OCI-LY1 (cell line): ENCODE data around the gene COL11A2.

Source experiments
- H2AFZ ChIP-seq: fragments of 200-600 bp; sonication (generic), shearing (Covaris generic); 2 replicates; pipeline ENCODE4 v1.6.0; 2014; ENCODE audit warnings: antibody characterized with exemption, mild to moderate bottlenecking, low read length
- H3F3A ChIP-seq: fragments of 200-600 bp; sonication (generic), shearing (Covaris generic); 2 replicates; pipeline ENCODE4 v1.6.0; 2014; ENCODE audit warnings: mild to moderate bottlenecking, antibody characterized with exemption, low read length, moderate library complexity; ENCODE audit not compliant: insufficient read depth
- H3K27ac ChIP-seq: fragments of 200-600 bp; sonication (generic); 2 replicates; pipeline ENCODE4 v1.5.1; 2014; ENCODE audit warnings: low read length, mixed run types, mild to moderate bottlenecking, low read depth; ENCODE audit not compliant: poor library complexity, severe bottlenecking
- H3K27me3 ChIP-seq: fragments of 200-600 bp; sonication (generic); 2 replicates; pipeline ENCODE4 v1.6.0; 2014; ENCODE audit warnings: antibody characterized with exemption, mild to moderate bottlenecking, low read length, moderate library complexity; ENCODE audit not compliant: insufficient read depth
- H3K36me3 ChIP-seq: fragments of 200-600 bp; sonication (generic); 2 replicates; pipeline ENCODE4 v1.6.1; 2014; ENCODE audit warnings: mild to moderate bottlenecking, antibody characterized with exemption, low read length, moderate library complexity, mixed read lengths; ENCODE audit not compliant: insufficient read depth
- H3K4me1 ChIP-seq: fragments of 200-600 bp; sonication (generic); 2 replicates; pipeline ENCODE4 v1.5.1; 2014; ENCODE audit warnings: mild to moderate bottlenecking, low read length, moderate library complexity; ENCODE audit not compliant: insufficient read depth, severe bottlenecking
- H3K4me2 ChIP-seq: fragments of 200-600 bp; sonication (generic), shearing (Covaris generic); 2 replicates; pipeline ENCODE4 v1.6.1; 2014; ENCODE audit warnings: low read length
- H3K4me3 ChIP-seq: fragments of 200-600 bp; sonication (generic); 2 replicates; pipeline ENCODE4 v1.5.1; 2014; ENCODE audit warnings: low read length, low read depth, mild to moderate bottlenecking, mixed read lengths; ENCODE audit not compliant: poor library complexity, severe bottlenecking
- H3K79me2 ChIP-seq: fragments of 200-600 bp; shearing (Covaris generic); 2 replicates; pipeline ENCODE4 v1.6.1; 2016; ENCODE audit warnings: mixed run types, low read length, mixed read lengths; ENCODE audit not compliant: insufficient read depth
- H3K9ac ChIP-seq: fragments of 200-600 bp; sonication (generic), shearing (Covaris generic); 2 replicates; pipeline ENCODE4 v1.6.1; 2014; ENCODE audit warnings: mild to moderate bottlenecking, low read length, mixed read lengths
- H3K9me2 ChIP-seq: fragments of 200-600 bp; sonication (generic), shearing (Covaris generic); 2 replicates; pipeline ENCODE4 v1.6.1; 2014; ENCODE audit warnings: low read depth, mild to moderate bottlenecking, low read length, mixed read lengths
- H3K9me3 ChIP-seq: fragments of 200-600 bp; shearing (Covaris generic); 2 replicates; pipeline ENCODE4 v1.6.1; 2014; ENCODE audit warnings: low read length, mixed read lengths
- H4K20me1 ChIP-seq: fragments of 200-600 bp; sonication (generic), shearing (Covaris generic); 2 replicates; pipeline ENCODE4 v1.6.0; 2016; ENCODE audit warnings: mild to moderate bottlenecking, low read length; ENCODE audit not compliant: insufficient read depth
- CTCF ChIP-seq: fragments of 200-600 bp; sonication (generic), shearing (Covaris generic); IDR thresholded peaks from 2 replicates; pipeline ENCODE4 v1.5.1; 2017; ENCODE audit warnings: mild to moderate bottlenecking, antibody characterized with exemption, low read length, moderate library complexity, mixed read lengths
- EZH2 ChIP-seq: fragments of 200-600 bp; sonication (generic), shearing (Covaris generic); IDR thresholded peaks from 2 replicates; pipeline ENCODE4 v1.8.0; 2017; ENCODE audit warnings: borderline replicate concordance, mixed run types, mild to moderate bottlenecking, antibody characterized with exemption, low read length, moderate library complexity, mixed read lengths

COL11A2 gene

DNA sequence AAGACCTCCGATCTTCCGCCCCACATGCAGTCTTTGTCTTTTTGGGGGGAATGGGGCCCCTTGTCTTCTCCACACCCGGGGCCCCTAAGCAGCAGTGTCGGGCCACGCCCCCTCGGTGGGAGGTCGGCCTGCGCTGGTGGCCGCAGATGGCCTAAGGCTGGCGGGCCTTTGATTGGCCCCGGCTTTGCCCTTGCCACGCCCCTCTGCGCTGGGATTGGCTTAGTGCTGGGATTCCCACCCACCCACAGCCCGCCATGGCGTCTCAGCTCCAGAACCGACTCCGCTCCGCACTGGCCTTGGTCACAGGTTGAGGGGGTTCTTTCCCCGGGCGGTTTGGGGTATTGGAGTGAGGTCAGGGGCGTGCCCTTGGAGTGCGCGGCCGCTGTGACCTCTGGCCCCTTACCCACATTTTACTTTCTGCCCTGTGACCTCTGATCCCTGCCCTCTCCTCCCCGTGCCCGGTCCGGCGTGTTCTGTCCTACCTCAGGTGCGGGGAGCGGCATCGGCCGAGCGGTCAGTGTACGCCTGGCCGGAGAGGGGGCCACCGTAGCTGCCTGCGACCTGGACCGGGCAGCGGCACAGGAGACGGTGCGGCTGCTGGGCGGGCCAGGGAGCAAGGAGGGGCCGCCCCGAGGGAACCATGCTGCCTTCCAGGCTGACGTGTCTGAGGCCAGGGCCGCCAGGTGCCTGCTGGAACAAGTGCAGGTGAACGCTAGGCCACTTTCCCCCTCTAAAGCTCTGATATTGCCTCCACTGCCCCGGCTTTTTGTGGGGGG lies 12.3 kb upstream of the COL11A2 start, which contains the start of gene HSD17B8:
HSD17B8 (plus strand) TSS at position 241 of the 776 bp plus-strand sequence; CDS start at position 255, 14 bp downstream.
- TF ChIP-seq EZH2 (no peak), CTCF (no peak)
- H2AFZ ChIP-seq, result no peak within 1 kb of the TSS
- peaks cover 25% of the 10 kb centered on the region; the same call in 1 of the 2 replicates for H3K36me3 ChIP-seq
- H3K27me3 ChIP-seq, result no peaks in the 10 kb centered on the region
- H3K9ac ChIP-seq, result peak within 1 kb of the TSS; percentile 86
- H4K20me1 ChIP-seq, result no peaks in the 10 kb centered on the region
- 0 out of 2 replicates have a peak, but pooled peaks cover 4% of the 10 kb centered on the region for H3F3A ChIP-seq
- no peaks in the 10 kb centered on the region for H3K9me2 ChIP-seq
- peak within 1 kb of the TSS; percentile 86 for H3K4me2 ChIP-seq
- no peaks in the 10 kb centered on the region for H3K79me2 ChIP-seq
- H3K4me1 ChIP-seq, result peaks cover 47% of the 10 kb centered on the region
- H3K9me3 ChIP-seq, result no peaks in the 10 kb centered on the region
- peak within 1 kb of the TSS; percentile 90 for H3K4me3 ChIP-seq
- H3K27ac ChIP-seq, result no peak within 1 kb of the TSS

GRCh38 chr6:33204165-33204414 lies 11.8 kb upstream of the COL11A2 start:
- H3K27me3 ChIP-seq, result no peaks in the 10 kb centered on the region
- peak overlapping the region; percentile 90 for H3K4me3 ChIP-seq
- H3K9me2 ChIP-seq, result no peaks in the 10 kb centered on the region
- H3F3A ChIP-seq, result 0 out of 2 replicates have a peak, but pooled peaks cover 4% of the 10 kb centered on the region
- no peaks in the 10 kb centered on the region for H3K9me3 ChIP-seq
- H3K27ac ChIP-seq, result no peak overlapping the region
- H3K36me3 ChIP-seq, result peaks cover 24% of the 10 kb centered on the region; the same call in 1 of the 2 replicates
- no peak overlapping the region for H2AFZ ChIP-seq
- peak overlapping the region; percentile 86 for H3K4me2 ChIP-seq
- TF ChIP-seq EZH2, result no peak
- TF ChIP-seq CTCF, result no peak
- peaks cover 50% of the 10 kb centered on the region for H3K4me1 ChIP-seq
- H3K79me2 ChIP-seq, result no peaks in the 10 kb centered on the region
- no peak overlapping the region for H3K9ac ChIP-seq
- H4K20me1 ChIP-seq, result no peaks in the 10 kb centered on the region

- H2AFZ ChIP-seq, result no peak overlapping the region
- no peak overlapping the region for H3K9ac ChIP-seq
- peak overlapping the region; percentile 90 for H3K4me3 ChIP-seq
- no peaks in the 10 kb centered on the region for H3K9me2 ChIP-seq
- H3K27ac ChIP-seq, result no peak overlapping the region
- peaks cover 24% of the 10 kb centered on the region; the same call in 1 of the 2 replicates for H3K36me3 ChIP-seq
- peaks cover 49% of the 10 kb centered on the region for H3K4me1 ChIP-seq
- 0 out of 2 replicates have a peak, but pooled peaks cover 4% of the 10 kb centered on the region for H3F3A ChIP-seq
- TF ChIP-seq EZH2 (no peak), CTCF (no peak)
- no peaks in the 10 kb centered on the region for H3K79me2 ChIP-seq
- peak overlapping the region; percentile 86; the same call in 1 of the 2 replicates for H3K4me2 ChIP-seq
- H3K9me3 ChIP-seq, result no peaks in the 10 kb centered on the region
- H4K20me1 ChIP-seq, result no peaks in the 10 kb centered on the region
- no peaks in the 10 kb centered on the region for H3K27me3 ChIP-seq
Observed at GRCh38 chr6:33203443-33204164, 11.3 kb upstream of the COL11A2 start.
